Hepatocyte (in vitro differentiated cells): ENCODE results near the gene RARA. TPM values are rescaled to one million over a fixed set of nuclear protein-coding genes. Genes with fewer than 3 reads are reported as not detected.

Source experiments
- DNase-seq: peaks from one replicate; pipeline ENCODE4 v3.0.0-alpha.2; 2016; ENCODE audit warnings: low spot score
- H2AFZ ChIP-seq: fragments of 200-600 bp; sonication (generic); 2 replicates; pipeline ENCODE4 v1.6.0; 2016; ENCODE audit warnings: antibody characterized with exemption, mild to moderate bottlenecking
- H3K27ac ChIP-seq: fragments of 200-600 bp; sonication (generic); 2 replicates; pipeline ENCODE4 v1.5.1; 2016; ENCODE audit warnings: mild to moderate bottlenecking
- H3K27me3 ChIP-seq: fragments of 200-600 bp; sonication (generic); 2 replicates; pipeline ENCODE4 v1.6.1; 2016
- H3K36me3 ChIP-seq: fragments of 200-600 bp; sonication (generic); replicated peaks from 2 replicates; pipeline ENCODE4 v1.5.1; 2016; ENCODE audit warnings: low read depth; ENCODE audit not compliant: insufficient read depth
- H3K4me1 ChIP-seq: fragments of 200-600 bp; sonication (generic); 2 replicates; pipeline ENCODE4 v1.5.1; 2016; ENCODE audit warnings: mild to moderate bottlenecking, moderate library complexity; ENCODE audit not compliant: insufficient read depth
- H3K4me2 ChIP-seq: fragments of 200-600 bp; sonication (generic); 2 replicates; pipeline ENCODE4 v1.6.0; 2016
- H3K4me3 ChIP-seq: fragments of 200-600 bp; sonication (generic); 2 replicates; pipeline ENCODE4 v1.5.1; 2016; ENCODE audit warnings: mild to moderate bottlenecking
- H3K79me2 ChIP-seq: fragments of 200-600 bp; sonication (generic); 2 replicates; pipeline ENCODE4 v1.6.0; 2017; ENCODE audit warnings: mild to moderate bottlenecking
- H3K9me2 ChIP-seq: fragments of 200-600 bp; sonication (generic); replicated peaks from 2 replicates; pipeline ENCODE4 v1.6.0; 2017; ENCODE audit warnings: mild to moderate bottlenecking; ENCODE audit not compliant: insufficient read depth
- H3K9me3 ChIP-seq: fragments of 200-600 bp; sonication (generic); 2 replicates; pipeline ENCODE4 v1.5.1; 2016; ENCODE audit warnings: low read depth, mild to moderate bottlenecking
- H4K20me1 ChIP-seq: fragments of 200-600 bp; sonication (generic); 2 replicates; pipeline ENCODE4 v1.6.0; 2016; ENCODE audit warnings: mild to moderate bottlenecking; ENCODE audit not compliant: insufficient read depth, poor library complexity, severe bottlenecking
- CTCF ChIP-seq: fragments of 200-600 bp; sonication (generic); IDR thresholded peaks from 2 replicates; pipeline ENCODE4 v1.5.1; 2016; ENCODE audit warnings: antibody characterized with exemption, mild to moderate bottlenecking; ENCODE audit not compliant: poor library complexity
- EZH2 ChIP-seq: fragments of 200-600 bp; sonication (generic); IDR thresholded peaks from 2 replicates; pipeline ENCODE4 v1.6.1; 2016; ENCODE audit warnings: antibody characterized with exemption, mild to moderate bottlenecking, borderline replicate concordance
- EZH2phosphoT487 ChIP-seq: fragments of 200-600 bp; sonication (generic); IDR thresholded peaks from one replicate; pipeline ENCODE4 v1.6.1; 2018; ENCODE audit warnings: antibody characterized with exemption, mild to moderate bottlenecking, low read depth, moderate library complexity; ENCODE audit not compliant: unreplicated experiment, severe bottlenecking
- WGBS: methylation state at CpG from one replicate; pipeline ENCODE4 v1.1.6; 2016; ENCODE audit warnings: low lambda C conversion rate; ENCODE audit errors: missing lambda C conversion rate; 5-methylcytosine and 5-hydroxymethylcytosine counted together
- polyA plus RNA-seq: library from polyadenylated mRNA; unstranded; fragments of >200 nt; fragmentation: Nextera tagmentation; extraction: Ambion mirVana; gene quantifications from 2 replicates; pipeline ENCODE4 v1.2.1, GENCODE V29; 2016
- total RNA-seq: library from RNA; depleted of rRNA; stranded (reverse); fragments of >200 nt; gene quantifications from 2 replicates; pipeline ENCODE4 v1.2.3, GENCODE V29; 2014

Gene RARA
- total and polyA plus RNA-seq, 2 experiments from 2014 or later: 30.0 to 33.1 TPM

GRCh38 chr17:40348136-40348504, 39.1 kb downstream of the RARA start:
- WGBS: 89% methylated on average over 5 of the region's 5 CpGs
- no peak for DNase-seq
- H3K4me2 ChIP-seq: peak overlapping the region; percentile 96

GRCh38 chr17:40348562-40349476, 39.8 kb downstream of the RARA start:
- Histone ChIP-seq H3K9me2 (no peaks in the 10 kb centered on the region), H3K4me3 (no peak overlapping the region), H3K27ac (no peak overlapping the region), H3K27me3 (no peaks in the 10 kb centered on the region), H3K9me3 (no peaks in the 10 kb centered on the region), H3K4me2 (peak overlapping the region; percentile 96), H2AFZ (no peak overlapping the region), H3K36me3 (no peaks in the 10 kb centered on the region), H3K79me2 (peaks cover 69% of the 10 kb centered on the region), H3K4me1 (peaks cover 74% of the 10 kb centered on the region), H4K20me1 (peaks cover 38% of the 10 kb centered on the region)
- TF ChIP-seq CTCF: no peak
- no peak for TF ChIP-seq EZH2
- no peak for TF ChIP-seq EZH2phosphoT487
- no peak for DNase-seq
- 85% methylated on average over 17 of the region's 17 CpGs for WGBS

More at GRCh38 chr17:40348136-40348504, 39.1 kb downstream of the RARA start:
- Histone ChIP-seq H3K27ac (no peak overlapping the region), H3K79me2 (peaks cover 76% of the 10 kb centered on the region), H3K4me3 (no peak overlapping the region), H3K9me3 (no peaks in the 10 kb centered on the region), H3K9me2 (no peaks in the 10 kb centered on the region), H3K36me3 (no peaks in the 10 kb centered on the region), H3K4me1 (peaks cover 74% of the 10 kb centered on the region), H3K27me3 (no peaks in the 10 kb centered on the region), H2AFZ (no peak overlapping the region), H4K20me1 (peaks cover 45% of the 10 kb centered on the region)
- TF ChIP-seq EZH2 (no peak), CTCF (no peak), EZH2phosphoT487 (no peak)

GRCh38 chr17:40349477-40349894, 40.5 kb downstream of the RARA start:
- no peak overlapping the region for H3K4me3 ChIP-seq
- peaks cover 37% of the 10 kb centered on the region for H4K20me1 ChIP-seq
- WGBS: 81% methylated on average over 10 of the region's 10 CpGs
- H3K79me2 ChIP-seq: peaks cover 62% of the 10 kb centered on the region
- no peaks in the 10 kb centered on the region for H3K9me2 ChIP-seq
- peak overlapping the region; percentile 48 for H3K4me2 ChIP-seq
- peaks cover 73% of the 10 kb centered on the region for H3K4me1 ChIP-seq
- TF ChIP-seq CTCF (no peak), EZH2phosphoT487 (no peak)
- no peaks in the 10 kb centered on the region for H3K36me3 ChIP-seq
- H3K27me3 ChIP-seq: no peaks in the 10 kb centered on the region
- H3K9me3 ChIP-seq: no peaks in the 10 kb centered on the region
- no peak overlapping the region for H2AFZ ChIP-seq
- peak overlapping the region; percentile 55 for H3K27ac ChIP-seq
- peak; percentile 4 for DNase-seq
